ENCODE data around the gene ST6GALNAC5.

DNA sequence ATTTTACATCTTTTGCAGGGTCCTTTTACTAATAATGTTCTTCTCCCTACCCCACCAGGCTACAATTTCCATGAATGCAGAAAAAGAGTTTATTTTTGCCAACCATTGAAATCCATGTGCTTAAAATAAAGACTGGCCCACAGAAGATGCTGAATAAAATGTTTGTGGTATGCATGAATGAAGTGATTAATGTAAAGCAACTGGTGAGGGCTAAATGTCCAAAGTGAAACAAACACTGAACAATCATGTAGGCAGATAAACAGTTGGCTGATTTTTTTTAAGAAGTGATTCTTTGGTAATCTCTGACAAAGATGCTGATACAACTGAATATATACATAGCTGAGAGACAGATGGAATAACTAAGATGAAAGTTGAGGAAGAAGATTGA, 94.5 kb downstream of the ST6GALNAC5 start:
- TF ChIP-seq GATA2 (IDR thresholded peaks at IDR 0.05; ENCODE audit: low read depth, low read length) (no peak), GATA3 (IDR thresholded peaks at IDR 0.05; ENCODE audit: low read depth, low read length) (no peak)
